HUDEP-2 (cell line): ENCODE measurements around the gene OR1L8.
"Not testable (repeated sequence)": the region's sequence is repeated elsewhere in the genome, so short reads cannot be mapped to it uniquely, and the experiment has no call there.

Experiments used
- DNase-seq, 76 experiments: peaks; one replicate each; lab custom pipeline; 2025; ENCODE audit not compliant: unreplicated experiment in 76 of 76; lab: John Stamatoyannopoulos, UW

Gene OR1L8, protein sequence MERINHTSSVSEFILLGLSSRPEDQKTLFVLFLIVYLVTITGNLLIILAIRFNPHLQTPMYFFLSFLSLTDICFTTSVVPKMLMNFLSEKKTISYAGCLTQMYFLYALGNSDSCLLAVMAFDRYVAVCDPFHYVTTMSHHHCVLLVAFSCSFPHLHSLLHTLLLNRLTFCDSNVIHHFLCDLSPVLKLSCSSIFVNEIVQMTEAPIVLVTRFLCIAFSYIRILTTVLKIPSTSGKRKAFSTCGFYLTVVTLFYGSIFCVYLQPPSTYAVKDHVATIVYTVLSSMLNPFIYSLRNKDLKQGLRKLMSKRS

DNA sequence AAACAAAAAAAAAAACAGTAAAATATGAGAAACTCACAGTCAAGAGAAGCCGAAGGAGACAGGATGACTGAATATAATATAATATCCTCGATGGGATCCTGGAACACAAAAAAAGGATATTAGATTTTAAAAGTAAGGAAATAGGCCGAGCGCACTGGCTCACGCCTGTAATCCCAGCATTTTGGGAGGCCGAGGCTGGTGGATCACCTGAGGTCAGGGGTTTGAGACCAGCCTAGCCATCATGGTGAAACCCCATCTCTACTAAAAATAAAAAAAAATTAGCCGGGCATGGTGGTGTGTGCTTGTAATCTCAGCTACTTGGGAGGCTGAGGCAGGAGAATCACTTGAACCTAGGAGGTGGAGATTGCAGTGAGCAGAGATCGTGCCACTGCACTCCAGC lies at the start of gene OR1L8:
Gene OR1L8, minus strand, starts transcription at position 101 of the 400 bp plus-strand sequence. CDS start 14,907 bp downstream, outside the sequence.
- DNase-seq, result not testable (repeated sequence)

DNA sequence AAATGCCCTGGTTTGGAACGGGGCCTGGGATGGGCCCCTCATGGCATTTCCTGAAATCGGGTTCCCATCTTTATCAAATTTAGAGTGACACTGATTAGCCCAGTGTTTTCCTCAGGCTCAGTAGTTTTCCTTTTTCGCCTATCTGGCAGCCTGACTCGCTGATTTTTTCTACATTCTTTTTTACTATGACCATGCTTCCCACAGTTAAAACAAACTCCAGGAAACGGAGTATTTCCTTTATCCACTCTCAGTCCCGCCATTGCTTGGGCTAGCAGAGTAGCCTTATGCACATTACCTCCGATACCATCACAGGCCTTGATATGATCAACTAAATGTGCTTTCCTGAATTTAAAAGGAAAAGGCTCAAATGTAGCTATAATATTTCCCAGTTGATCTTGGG lies 36.8 kb upstream of the OR1L8 start:
- no peak for DNase-seq

DNA sequence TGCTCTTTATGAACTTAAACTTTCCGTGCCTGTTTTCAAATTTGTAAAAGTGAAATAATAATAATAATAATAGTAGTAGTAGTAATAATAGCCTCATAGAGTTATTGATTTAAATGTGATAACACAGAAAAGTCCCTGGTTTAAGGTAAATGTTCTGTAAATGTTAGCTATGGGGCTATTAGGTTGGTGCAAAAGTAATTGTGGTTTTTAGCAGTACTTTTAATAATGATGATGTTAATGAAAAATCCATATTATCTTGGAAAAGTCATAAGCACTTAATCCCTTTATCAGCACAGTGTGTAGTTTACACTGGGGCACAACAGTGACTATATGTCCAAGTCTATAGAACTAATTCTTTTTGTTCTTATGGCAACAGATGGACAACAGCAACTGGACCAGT lies 31.2 kb upstream of the OR1L8 start, which contains the start of gene OR1Q1:
Gene OR1Q1, plus strand, starts transcription at position 377 of the 400 bp plus-strand sequence. Its CDS starts 0 bp downstream, at position 377.
- DNase-seq, result no peak

DNA sequence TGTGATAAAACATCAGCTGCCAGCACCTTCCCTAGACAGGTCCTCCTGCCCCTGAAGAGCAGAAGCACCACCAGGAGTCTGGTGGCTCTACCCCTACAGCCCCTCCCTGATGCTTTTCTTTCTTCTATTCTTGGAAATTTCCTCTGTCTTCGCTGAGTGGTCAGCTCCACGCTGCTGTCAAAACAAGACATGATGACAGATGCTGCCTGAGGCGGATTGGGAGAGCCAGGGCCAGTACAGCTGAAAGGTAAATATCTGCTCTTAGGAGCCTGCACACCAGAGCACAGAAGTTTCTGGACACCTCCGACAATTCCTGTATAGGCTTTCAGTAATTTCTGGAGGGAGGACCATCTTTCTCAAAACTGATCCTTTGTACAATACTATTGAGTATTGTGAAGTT lies 26.6 kb upstream of the OR1L8 start:
- no peak for DNase-seq

DNA sequence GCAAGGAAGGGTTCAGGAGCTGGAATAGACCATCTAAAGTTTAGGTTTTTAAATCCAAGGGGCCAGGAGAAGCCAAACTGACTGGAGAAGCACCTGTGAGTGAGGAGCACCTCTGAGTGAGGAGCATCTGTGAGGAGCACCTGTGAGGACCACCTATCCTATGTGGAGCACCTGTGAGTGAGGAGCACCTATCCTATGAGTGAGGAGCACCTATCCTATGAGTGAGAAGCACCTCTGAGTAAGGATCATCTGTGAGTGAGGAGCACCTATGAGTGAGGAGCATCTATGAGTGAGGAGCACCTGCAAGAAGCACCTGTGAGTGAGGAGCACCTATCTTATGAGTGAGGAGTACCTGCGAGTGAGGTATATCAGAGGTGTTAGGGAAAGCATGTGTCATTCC lies 23.4 kb upstream of the OR1L8 start:
- no peak for DNase-seq

DNA sequence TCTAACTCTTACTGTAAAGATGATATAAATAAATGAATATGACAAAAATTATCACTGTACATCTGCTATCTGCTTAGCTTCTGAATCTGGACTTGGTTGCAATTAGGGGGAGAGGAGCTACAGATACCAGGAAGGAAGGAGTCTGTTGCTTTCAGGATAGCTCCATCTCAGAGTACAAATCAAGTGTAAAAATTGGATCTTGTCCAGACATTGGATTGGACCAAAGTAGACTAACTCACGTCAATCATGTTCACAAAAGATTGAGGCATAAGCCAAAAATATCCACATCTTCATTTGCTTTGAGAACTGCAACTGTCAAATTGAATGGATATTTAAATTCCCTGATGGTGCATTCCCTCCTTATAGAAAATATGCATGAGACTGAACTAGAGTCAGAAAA lies 22.5 kb upstream of the OR1L8 start:
- DNase-seq, result no peak

DNA sequence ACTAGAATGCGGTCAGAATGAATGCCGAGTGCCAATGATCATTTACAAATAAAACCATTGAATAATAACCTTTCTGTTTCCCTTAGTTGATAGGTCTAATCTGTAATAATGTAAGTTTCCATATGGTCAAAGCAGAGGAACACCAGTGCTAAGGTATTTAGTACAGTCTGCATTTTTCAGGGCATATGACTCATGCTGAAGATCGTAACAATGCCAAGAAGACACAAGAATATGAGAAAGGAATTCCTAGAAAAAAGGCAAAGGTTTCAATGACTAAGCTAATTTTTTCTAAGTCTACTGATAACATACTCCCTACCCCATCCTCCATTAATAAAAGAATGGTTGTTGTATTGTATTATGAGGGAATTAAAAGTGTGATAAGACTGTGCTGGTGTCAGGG lies 2.8 kb downstream of the OR1L8 start:
- peak in 30 of 76 experiments; percentile 3 to 75 (median 34) for DNase-seq

DNA sequence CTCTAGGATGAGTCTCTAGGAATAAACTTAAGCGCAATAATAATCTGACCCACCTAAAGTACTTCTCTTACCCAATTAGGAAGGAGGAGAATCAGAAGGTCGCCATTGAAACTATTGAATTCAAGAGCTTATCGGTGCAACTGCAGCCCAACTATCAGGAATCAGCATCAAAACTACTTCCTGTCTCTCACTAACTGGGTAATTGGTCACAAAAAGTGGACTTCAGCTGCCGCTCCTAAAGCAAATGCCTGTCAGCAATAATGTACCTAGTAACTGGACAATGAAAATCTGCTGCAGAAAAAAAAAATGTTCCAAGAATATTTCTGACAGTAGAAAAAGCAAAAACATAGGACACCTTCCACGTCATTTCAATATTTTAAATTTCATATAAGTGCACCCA lies 3.3 kb downstream of the OR1L8 start:
- peak in 3 of 76 experiments; percentile 1 to 4 (median 3) for DNase-seq

DNA sequence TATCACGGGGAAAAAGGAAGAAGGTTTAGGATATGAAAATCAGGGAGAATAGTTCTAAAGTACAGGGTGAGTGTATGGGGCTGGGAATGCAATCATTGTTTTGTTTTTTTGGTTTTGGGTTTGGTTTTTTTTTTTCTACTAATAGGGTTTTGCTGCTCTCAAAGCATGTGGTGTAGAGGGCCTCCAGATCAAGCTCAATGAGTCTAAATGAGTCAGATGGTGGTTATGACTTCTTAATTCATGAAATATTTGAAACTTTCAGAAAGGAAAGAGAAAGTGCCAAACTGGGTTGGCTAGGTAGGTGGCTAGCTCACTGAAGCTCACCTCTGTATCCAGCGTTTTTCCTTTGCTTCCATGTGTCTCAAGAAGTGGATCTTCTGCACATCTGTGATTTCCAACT lies 10.7 kb downstream of the OR1L8 start:
- DNase-seq, result no peak

DNA sequence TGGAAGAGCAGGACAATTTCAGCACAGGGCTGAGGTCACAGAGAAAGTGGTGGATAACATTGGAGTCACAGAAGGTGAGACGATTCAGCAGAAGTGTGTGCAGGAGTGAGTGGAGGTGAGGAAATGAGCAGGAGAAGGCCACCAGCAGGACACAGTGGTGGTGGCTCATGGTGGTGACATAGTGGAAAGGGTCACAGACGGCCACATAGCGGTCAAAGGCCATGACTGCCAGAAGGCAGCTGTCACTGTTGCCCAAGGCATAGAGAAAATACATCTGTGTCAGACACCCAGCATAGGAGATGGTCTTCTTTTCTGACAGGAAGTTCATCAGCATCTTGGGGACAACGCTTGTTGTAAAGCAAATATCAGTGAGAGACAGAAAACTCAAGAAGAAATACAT lies 15.3 kb downstream of the OR1L8 start:
- no peak for DNase-seq

DNA sequence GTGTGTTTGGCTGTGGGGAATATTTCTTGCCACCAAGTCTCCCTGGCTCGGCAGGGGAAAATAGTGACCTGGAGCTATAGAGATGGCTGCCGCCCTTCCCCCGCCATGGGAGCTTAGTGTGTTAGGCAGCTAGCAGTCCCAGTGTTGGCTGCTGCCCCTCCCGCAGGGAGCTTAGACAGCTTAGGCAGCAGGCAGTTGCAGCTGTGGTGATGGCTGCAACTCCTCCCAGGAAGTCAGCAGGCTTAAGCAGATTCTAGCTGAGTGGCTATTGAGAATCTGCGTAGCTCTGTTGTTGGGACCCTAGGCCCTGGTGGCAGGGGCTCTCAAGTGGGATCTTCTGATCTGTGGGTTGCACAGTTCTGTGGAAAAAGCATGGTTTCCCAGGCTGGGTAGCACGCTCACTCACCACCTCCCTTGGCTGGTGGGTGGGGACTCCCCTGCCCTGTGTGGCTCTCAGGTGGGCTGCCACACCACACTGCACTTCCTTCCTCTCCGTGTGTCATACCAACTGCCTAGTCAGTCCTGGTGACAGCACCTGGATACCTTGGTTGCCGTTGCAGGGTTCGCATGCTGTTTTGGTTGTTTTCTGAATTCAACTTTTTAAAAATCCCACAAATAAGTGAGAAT lies 20.9 kb downstream of the OR1L8 start:
- no peak for DNase-seq

DNA sequence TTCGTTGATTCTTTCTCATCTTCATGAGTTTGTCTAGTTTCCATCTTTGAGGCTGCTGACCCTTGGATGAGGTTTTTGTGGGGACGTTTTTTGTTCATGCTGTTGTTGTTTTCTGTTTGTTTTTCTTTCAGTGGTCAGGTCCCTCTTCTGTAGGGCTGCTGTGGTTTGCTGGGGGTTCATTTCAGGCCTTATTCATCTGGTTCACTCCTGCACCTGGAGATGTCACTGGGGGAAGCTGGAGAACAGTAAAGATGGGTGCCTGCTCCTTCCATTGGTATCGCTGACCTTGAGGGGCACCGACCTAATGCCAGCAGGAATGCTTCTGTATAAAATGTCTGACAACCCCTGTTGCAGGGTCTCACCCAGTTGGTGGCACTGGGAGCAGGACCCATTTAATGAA lies 21.7 kb downstream of the OR1L8 start:
- no peak for DNase-seq

DNA sequence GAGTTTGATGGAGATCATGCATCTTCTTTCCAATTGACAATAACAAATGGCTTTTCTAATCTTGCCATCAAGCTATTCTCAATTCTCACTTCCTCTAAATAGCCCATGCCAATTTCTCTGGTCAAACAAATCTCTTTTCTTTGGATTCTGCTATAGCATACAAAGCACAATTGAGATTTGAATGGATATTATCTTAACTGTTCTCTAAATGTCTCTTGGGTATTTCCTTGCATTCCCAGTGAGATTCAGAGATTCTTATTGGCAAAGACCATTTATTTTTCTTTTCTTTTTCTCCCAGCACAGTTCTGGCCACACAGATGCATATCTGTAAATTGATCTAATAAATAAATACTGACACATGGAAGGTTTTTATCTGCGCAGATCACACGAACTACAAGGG lies 30.4 kb downstream of the OR1L8 start, which contains the start of gene OR1N2:
Gene OR1N2, plus strand, starts transcription at position 301 of the 400 bp plus-strand sequence. CDS start 100 bp downstream, outside the sequence.
- no peak for DNase-seq

DNA sequence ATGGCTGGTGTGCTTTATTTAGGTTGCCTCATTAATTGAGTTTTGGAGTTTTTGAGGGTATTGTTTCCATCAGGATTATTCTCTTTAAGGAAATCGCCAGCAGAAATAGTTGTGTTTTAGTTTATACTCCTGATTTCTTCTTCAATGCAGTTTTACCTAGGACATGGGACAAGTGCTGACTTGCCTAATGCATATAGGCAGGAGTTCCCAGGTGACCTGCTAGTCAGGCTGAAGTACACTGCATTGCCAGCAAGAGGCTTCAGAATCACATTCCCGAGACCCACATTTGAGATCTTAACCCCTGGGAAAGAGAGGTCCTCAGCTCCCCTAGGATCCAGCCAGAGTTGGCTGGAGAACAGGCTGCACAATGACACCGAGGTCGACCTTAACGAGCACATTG lies 31.8 kb downstream of the OR1L8 start:
- no peak for DNase-seq

DNA sequence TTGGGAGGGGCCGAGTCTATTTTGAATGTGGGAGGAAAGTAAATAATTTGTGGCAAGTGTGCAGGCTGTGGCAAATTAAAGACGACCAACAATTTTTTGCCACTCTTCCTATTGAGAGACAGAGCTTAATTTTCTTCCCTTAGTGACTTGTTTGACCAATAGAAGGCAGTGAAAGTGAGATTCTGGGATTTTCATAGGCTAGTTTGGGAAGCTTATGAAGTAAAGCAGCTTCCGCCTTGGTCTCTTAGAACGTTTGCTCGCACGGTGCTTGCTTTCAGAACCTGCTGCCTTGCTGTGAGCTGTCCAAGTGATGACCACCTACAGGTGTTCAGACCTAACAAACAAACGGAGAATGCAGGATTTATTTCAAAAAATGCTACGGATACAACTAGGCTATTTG lies 37.0 kb downstream of the OR1L8 start:
- no peak for DNase-seq

DNA sequence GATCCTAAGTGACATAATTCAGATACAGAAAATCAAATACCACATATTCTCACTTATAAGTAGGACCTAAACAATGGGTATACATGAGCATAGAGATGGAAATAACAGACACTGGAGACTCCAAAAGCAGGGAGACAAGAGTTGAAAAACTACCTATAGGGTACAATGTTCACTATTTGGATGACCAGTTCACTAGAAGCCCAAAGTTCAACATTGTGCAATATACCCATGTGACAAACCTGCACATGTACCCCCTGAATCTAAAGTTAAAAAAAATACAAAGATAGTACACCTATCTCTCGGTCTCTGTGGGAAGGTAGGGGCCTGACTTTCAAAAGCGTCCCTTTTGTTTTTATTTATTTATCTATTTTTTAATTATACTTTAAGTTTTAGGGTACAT lies 44.4 kb downstream of the OR1L8 start:
- DNase-seq, result no peak

DNA sequence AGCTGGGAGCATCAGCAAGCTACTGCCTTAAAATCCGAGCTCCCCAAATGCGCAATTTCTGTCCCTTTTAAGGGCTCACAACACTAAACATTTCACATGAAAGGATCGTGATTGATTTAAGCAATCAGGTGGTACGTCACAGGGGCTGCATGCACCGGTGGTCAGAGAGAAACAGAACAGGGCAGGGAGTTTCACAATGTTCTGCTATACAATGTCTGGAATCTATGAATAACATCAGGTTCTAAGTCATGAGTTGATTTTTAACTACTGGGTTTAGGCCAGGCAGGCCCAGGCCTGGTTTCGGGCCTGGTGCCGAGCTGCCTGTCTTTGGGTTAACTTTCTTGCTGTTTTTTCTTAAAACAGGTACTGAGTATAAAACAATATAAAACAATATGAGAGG lies 46.1 kb downstream of the OR1L8 start:
- DNase-seq, result not testable (repeated sequence)

DNA sequence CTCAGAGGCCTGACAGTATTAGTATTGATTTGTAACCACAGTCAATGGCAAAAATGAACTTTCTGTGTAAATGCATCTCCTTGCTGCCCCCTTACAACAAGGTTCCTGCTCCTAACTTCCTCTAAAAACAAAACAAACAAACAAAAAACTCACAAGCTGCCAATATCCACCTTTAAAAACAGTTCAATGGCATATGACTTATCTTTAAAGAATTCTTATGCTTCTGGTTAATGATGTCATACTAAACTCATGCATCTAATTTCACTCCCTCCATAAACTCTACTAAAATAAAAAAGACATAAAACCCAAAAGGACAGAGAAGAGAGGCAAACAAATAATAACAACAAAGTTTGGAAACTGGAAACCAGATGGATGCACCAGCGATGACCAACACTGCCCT lies 47.0 kb downstream of the OR1L8 start:
- DNase-seq, result no peak

DNA sequence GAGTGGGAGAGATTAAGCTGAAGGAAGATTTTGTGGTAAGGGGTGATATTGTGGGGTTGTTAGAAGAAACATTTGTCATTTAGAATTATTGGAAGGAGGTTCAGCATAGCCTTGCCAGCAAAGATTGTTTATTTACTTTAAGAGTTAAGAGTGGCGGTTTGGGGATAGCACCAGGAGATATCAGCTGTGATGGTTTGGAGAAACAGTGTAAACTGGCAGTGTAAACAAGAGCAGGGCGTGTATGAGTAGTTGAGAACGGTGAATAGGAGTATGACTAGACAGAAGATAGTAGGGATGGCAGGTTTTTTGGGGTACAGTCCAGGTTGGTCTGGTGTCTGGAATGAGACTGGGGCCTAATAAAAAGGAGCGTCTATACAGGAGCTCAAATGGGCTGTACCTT lies 52.0 kb downstream of the OR1L8 start:
- not testable (repeated sequence) for DNase-seq

DNA sequence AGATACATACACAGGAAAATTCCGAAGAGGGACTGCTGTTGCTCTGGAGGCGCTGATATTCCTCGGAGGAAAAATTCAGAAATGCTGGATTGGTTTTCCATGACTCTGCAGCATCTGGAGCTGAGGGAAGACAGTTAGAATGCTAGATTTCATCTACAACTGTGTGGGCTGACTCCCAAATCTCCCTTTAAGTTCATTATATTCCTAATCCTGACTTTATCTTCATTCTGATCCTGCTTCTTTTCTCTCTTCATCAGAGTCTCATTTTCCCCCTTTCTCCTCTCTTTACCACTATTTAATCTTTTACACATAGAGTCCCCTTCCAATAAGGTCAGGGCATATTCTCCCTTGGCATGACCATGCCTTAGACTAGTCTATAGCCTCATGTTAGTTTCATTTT lies 56.0 kb downstream of the OR1L8 start, which contains the start of gene OR1N1:
Gene OR1N1, minus strand, starts transcription at position 101 of the 400 bp plus-strand sequence. Its CDS starts 0 bp downstream, at position 101.
- DNase-seq, result no peak

DNA sequence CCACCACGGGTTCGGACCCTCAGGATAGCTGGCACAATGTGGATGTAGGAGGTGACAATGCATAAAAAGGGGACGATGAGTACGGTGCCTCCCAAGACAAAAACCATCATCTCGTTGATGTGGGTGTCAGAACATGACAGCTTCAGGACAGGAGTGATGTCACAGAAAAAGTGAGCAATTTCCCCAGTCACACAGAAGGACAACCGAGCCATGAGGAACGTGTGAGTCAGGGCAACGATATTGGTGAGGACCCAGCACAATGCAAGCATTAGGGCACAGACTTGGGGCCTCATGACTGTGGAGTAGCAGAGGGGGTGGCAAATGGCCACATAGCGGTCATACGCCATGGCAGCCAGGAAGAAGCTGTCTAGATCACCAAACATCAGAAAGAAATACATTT lies 56.6 kb downstream of the OR1L8 start:
- no peak for DNase-seq

DNA sequence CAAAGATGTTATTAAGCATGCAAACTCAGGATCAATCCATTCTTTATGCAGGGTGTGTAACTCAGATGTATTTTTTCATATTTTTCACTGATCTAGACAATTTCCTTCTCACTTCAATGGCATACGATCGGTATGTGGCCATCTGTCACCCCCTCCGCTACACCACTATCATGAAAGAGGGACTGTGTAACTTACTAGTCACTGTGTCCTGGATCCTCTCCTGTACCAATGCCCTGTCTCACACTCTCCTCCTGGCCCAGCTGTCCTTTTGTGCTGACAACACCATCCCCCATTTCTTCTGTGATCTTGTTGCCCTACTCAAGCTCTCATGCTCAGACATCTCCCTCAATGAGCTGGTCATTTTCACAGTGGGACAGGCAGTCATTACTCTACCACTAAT lies 63.8 kb downstream of the OR1L8 start:
- DNase-seq, result no peak
